ENCODE measurements around the gene GALNT18.

GALNT18 gene

DNA sequence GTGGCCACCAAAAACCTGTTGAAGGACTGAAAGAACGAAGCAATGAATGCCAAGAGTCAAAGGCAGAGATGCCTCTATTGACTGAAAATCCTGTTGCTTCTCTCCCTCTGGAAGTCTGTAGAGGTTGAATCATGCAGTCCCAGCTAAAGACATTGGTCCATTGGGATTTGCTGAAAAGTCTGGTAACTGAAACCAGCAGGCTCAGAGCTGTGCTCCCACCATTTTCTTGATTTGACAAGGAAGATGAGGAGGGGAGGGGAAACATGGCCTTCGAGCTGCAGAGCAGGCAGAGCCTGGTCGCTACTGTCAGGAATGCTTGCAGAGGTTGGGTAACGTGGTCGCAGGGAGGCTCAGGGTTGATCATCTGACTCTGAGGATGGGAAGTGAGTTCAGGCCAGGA is 196.0 kb downstream of the GALNT18 start:
- DNase-seq: no peak
- no peaks in the 10 kb centered on the region for H3K36me3 ChIP-seq
- H3K27me3 ChIP-seq: no peaks in the 10 kb centered on the region
- no peak overlapping the region for H3K4me3 ChIP-seq (ENCODE audit: low read depth, low read length)
- TF ChIP-seq, protein P1, sequence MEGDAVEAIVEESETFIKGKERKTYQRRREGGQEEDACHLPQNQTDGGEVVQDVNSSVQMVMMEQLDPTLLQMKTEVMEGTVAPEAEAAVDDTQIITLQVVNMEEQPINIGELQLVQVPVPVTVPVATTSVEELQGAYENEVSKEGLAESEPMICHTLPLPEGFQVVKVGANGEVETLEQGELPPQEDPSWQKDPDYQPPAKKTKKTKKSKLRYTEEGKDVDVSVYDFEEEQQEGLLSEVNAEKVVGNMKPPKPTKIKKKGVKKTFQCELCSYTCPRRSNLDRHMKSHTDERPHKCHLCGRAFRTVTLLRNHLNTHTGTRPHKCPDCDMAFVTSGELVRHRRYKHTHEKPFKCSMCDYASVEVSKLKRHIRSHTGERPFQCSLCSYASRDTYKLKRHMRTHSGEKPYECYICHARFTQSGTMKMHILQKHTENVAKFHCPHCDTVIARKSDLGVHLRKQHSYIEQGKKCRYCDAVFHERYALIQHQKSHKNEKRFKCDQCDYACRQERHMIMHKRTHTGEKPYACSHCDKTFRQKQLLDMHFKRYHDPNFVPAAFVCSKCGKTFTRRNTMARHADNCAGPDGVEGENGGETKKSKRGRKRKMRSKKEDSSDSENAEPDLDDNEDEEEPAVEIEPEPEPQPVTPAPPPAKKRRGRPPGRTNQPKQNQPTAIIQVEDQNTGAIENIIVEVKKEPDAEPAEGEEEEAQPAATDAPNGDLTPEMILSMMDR (IDR thresholded peaks at IDR 0.05; ENCODE audit: low read depth, low read length): no peak
- H3K9me3 ChIP-seq: no peaks in the 10 kb centered on the region
- H3K4me1 ChIP-seq: no peaks in the 10 kb centered on the region

DNA sequence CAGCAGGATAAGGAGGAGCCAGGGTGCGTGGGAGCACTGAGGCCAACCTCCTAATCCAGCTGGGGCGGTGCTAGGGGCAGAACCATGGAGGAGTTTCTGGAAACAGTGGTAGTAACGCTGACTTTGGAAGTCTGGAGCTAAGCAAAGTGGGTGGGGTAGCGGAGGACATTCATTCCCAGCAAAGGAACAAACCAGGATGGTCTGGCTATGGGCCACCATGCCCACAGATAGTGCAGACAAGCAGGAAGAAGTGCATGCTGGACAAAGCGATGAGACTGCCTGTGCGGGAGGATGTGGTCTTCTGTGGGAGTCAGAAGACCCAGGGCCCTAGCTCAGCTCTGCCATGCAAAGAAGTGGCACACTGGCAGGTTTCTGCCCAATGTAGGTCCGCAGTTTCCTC is 197.1 kb downstream of the GALNT18 start:
- Histone ChIP-seq H3K4me3 (ENCODE audit: low read depth, low read length) (no peak overlapping the region), H3K9me3 (no peaks in the 10 kb centered on the region), H3K4me1 (no peaks in the 10 kb centered on the region), H3K27me3 (no peaks in the 10 kb centered on the region), H3K36me3 (no peaks in the 10 kb centered on the region)
- TF ChIP-seq, protein P1 (IDR thresholded peaks at IDR 0.05; ENCODE audit: low read depth, low read length): no peak
- DNase-seq: no peak

DNA sequence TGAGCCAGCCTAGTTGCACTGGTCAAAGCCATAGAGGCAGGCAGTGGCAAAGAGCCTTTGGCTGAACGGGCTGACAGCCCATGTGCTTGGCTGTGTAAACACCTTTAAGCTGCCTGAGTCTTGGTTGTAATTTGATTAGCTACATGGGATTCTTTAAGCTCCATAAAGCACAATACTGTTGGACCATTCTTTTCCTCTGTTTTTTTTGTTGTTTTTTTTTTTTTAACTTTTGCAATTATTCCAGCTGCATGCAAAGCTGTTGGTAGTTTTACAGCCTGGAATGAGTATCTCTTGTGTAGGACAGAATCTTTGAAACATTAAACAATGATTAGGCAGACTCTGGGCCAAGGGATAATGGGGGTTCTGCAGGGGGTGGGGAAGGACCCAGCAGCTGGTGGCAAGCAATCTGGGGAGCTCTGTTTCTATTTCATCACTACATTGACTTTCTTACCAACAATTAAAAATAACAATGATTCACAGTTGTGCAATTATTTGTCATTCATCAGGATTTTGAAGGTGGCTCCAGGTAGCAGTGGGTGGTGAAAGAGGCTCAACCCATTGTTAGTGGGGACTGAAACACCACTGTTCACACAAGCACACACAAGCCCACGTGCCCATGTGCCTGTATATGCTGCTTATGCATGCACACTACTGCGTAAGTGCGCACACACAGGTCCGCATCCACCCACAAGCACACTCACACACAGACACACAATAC is 199.2 kb downstream of the GALNT18 start:
- no peak overlapping the region for H3K4me3 ChIP-seq (ENCODE audit: low read depth, low read length)
- no peak for DNase-seq

DNA sequence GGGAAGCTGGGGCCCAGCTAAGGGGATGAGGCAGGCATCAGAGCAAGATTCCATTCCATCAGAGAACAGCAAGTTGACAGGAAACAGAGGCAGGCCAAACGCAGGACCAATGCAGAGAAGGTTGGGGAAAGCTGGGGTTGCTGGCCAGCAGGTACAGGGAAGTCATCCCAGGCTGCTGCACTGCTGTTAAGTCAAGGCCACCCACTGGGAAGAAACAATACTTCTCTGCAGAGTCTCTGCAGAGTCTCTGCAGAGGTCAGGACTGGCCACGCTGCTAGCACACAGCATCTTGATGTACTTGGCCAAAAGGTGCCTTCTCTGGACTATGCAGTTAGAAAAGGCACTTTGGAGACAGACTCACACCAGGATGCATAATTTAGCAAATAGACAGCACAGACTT is 200.3 kb downstream of the GALNT18 start:
- Histone ChIP-seq H3K27me3 (no peaks in the 10 kb centered on the region), H3K4me1 (no peaks in the 10 kb centered on the region), H3K4me3 (ENCODE audit: low read depth, low read length) (no peak overlapping the region), H3K36me3 (no peaks in the 10 kb centered on the region), H3K9me3 (no peaks in the 10 kb centered on the region)
- no peak for DNase-seq
- TF ChIP-seq, protein P1 (IDR thresholded peaks at IDR 0.05; ENCODE audit: low read depth, low read length): no peak

More for the DNA sequence above, 199.2 kb downstream of the GALNT18 start:
- H3K4me1 ChIP-seq: no peaks in the 10 kb centered on the region
- H3K27me3 ChIP-seq: no peaks in the 10 kb centered on the region
- TF ChIP-seq, protein P1 (IDR thresholded peaks at IDR 0.05; ENCODE audit: low read depth, low read length): no peak
- no peaks in the 10 kb centered on the region for H3K9me3 ChIP-seq
- no peaks in the 10 kb centered on the region for H3K36me3 ChIP-seq

DNA sequence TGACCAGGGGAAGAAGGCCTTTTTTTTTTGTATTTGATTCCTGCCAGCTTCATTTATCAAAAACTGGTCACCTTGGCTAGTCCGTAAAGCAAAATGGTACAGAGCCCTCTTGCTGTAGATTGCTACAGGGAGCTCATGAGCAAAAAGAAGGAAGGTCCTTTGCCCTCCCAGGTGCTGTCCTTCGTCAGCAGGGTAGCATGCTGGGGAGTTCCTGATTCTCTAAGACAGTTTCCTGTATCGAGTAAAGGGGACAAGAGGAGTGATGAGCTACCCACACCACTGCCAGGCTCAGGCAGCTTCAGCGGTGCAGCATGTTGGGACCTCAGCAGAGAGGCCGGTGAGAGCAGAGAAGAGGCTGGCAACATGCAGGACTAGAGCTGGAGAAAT is 200.9 kb downstream of the GALNT18 start:
- H3K27me3 ChIP-seq: no peaks in the 10 kb centered on the region
- DNase-seq: no peak
- no peaks in the 10 kb centered on the region for H3K9me3 ChIP-seq
- no peaks in the 10 kb centered on the region for H3K36me3 ChIP-seq
- H3K4me1 ChIP-seq: no peaks in the 10 kb centered on the region
- TF ChIP-seq, protein P1 (IDR thresholded peaks at IDR 0.05; ENCODE audit: low read depth, low read length): no peak
- no peak overlapping the region for H3K4me3 ChIP-seq (ENCODE audit: low read depth, low read length)

DNA sequence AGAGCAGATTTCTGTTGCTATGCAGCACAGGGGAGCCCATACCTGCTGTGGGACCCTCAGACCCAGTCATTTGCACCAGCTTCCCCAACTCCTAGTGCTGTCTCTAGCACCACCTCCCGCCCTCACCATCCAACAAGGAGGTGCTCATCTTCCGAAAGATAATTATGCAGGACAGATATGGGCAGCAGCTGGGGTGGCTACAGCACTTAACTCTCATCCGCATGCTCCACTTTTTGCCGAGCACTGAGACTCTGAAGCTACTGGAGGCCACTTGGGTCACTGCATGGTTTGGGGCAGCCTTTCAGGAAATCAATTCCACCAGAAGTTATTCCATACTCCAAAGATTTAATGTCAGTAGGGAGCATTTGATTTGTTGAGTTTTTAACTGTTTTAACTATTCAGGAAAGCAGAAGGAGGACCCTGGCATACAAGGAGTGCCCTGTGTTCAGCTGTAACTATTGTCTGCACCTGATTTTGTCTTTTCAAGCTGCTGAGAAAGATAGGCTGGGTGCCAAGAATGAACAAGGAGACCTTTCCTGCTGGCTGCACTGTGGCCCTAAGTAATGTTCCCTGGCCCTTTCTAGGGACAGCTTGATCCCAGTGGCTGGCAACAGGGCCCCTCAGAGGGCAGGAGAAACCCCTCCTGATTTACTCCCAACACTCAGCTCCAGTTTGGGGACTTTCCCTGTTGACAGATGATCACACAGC is 201.5 kb downstream of the GALNT18 start:
- TF ChIP-seq, protein P1 (IDR thresholded peaks at IDR 0.05; ENCODE audit: low read depth, low read length): no peak
- no peaks in the 10 kb centered on the region for H3K9me3 ChIP-seq
- H3K36me3 ChIP-seq: no peaks in the 10 kb centered on the region
- H3K4me3 ChIP-seq (ENCODE audit: low read depth, low read length): no peak overlapping the region
- no peaks in the 10 kb centered on the region for H3K4me1 ChIP-seq
- no peaks in the 10 kb centered on the region for H3K27me3 ChIP-seq
- no peak for DNase-seq
